Sigmoid colon (tissue), 3 donors: ENCODE measurements around the gene CLCN4.

Experiments used
- CTCF ChIP-seq, 4 experiments: fragments of 450-650 bp in 3 of 4; fragments of 200-600 bp in 1 of 4; IDR thresholded peaks; one replicate each; pipeline ENCODE4 v1.5.1; 2016 to 2019; ENCODE audit warnings: antibody characterized with exemption in 4 of 4, mild to moderate bottlenecking in 3 of 4, moderate library complexity in 2 of 4
- POLR2A ChIP-seq, 2 donors: fragments of 450-650 bp; IDR thresholded peaks; one replicate each; pipeline ENCODE4 v1.6.1; 2016; ENCODE audit warnings: antibody characterized with exemption in 2 of 2, mild to moderate bottlenecking in 2 of 2, moderate library complexity in 2 of 2

- TF ChIP-seq CTCF (IDR thresholded peaks at IDR 0.05) (no peak), POLR2A (IDR thresholded peaks at IDR 0.05) (no peak)
Measured at GRCh38 chrX:10160211-10160610, 3.4 kb downstream of the CLCN4 start.
